HepG2 (cell line): Measurements from ENCODE around the gene PDSS2. TPM values are rescaled to one million over a fixed set of nuclear protein-coding genes. Genes with fewer than 3 reads are reported as not detected.

Experiments used
- AGO2 ChIP-seq: fragments of 200-400 bp; formaldehyde crosslinking; optimal IDR thresholded peaks from 2 replicates; pipeline ENCODE3; 2017; ENCODE audit warnings: mild to moderate bottlenecking, low read depth, low read length, moderate library complexity
- HOXA7 ChIP-seq: sonication (generic); formaldehyde crosslinking; IDR thresholded peaks from 2 replicates; pipeline ENCODE4 v1.8.1; 2022; ENCODE audit warnings: mild to moderate bottlenecking, missing genetic modification reagents, moderate library complexity
- HOXA9 ChIP-seq: sonication (generic); formaldehyde crosslinking; IDR thresholded peaks from 2 replicates; pipeline ENCODE4 v1.8.1; 2022; ENCODE audit warnings: missing genetic modification reagents, mild to moderate bottlenecking, moderate library complexity, borderline replicate concordance
- IRF2 ChIP-seq: IDR thresholded peaks from 2 replicates; pipeline ENCODE4 v1.6.1; 2018; ENCODE audit warnings: missing genetic modification reagents, missing compliant biosample characterization
- NBN ChIP-seq: fragments of 450-650 bp; conservative IDR thresholded peaks from 2 replicates; pipeline ENCODE4 v1.6.1; 2017
- NFYC ChIP-seq: IDR thresholded peaks from 2 replicates; pipeline ENCODE4 v1.6.1; 2016; ENCODE audit warnings: missing genetic modification reagents, missing compliant biosample characterization
- RBFOX2 ChIP-seq: fragments of 200-400 bp; formaldehyde crosslinking; IDR thresholded peaks from 2 replicates; pipeline ENCODE4 v1.6.1; 2017; ENCODE audit warnings: low read depth, mild to moderate bottlenecking, low read length
- TGIF2 ChIP-seq: IDR thresholded peaks from 2 replicates; pipeline ENCODE4 v1.6.1; 2016; ENCODE audit warnings: control low read depth, missing compliant biosample characterization
- ZNF180 ChIP-seq: sonication (generic); formaldehyde crosslinking; IDR thresholded peaks from 2 replicates; pipeline ENCODE4 v1.4.0; 2020; ENCODE audit warnings: low read depth, missing genetic modification reagents, borderline replicate concordance
- ZNF431 ChIP-seq: sonication (generic); formaldehyde crosslinking; IDR thresholded peaks from 2 replicates; pipeline ENCODE4 v1.9.0; 2022; ENCODE audit warnings: missing genetic modification reagents, low read depth, mild to moderate bottlenecking, borderline replicate concordance
- ZNF615 ChIP-seq: sonication (generic); formaldehyde crosslinking; IDR thresholded peaks from 2 replicates; pipeline ENCODE4 v1.5.0; 2020; ENCODE audit warnings: mild to moderate bottlenecking, missing genetic modification reagents, borderline replicate concordance
- ZNF780A ChIP-seq: sonication (generic); formaldehyde crosslinking; IDR thresholded peaks from 2 replicates; pipeline ENCODE4 v1.8.0; 2022; ENCODE audit warnings: mild to moderate bottlenecking, missing genetic modification reagents, moderate library complexity
- ZNF788 ChIP-seq: sonication (generic); formaldehyde crosslinking; IDR thresholded peaks from 2 replicates; pipeline ENCODE4 v1.5.0; 2020; ENCODE audit warnings: mild to moderate bottlenecking, missing genetic modification reagents, borderline replicate concordance
- polyA plus RNA-seq, 8 experiments: library from polyadenylated mRNA; depleted of rRNA in 3 of 8; stranded (reverse) in 7 of 8; unstranded in 1 of 8; fragments of >200 nt; fragmentation: Illumina TruSeq in 4 of 8; extraction: Trizol in 4 of 8; gene quantifications; 2 replicates each; pipeline versions ENCODE4 v1.2.1 to v1.2.3, GENCODE V29; 2011 to 2016; ENCODE audit warnings: low read depth in 4 of 8, missing spikeins in 1 of 8, mixed read lengths in 1 of 8; ENCODE audit not compliant: insufficient read depth in 1 of 8
- total RNA-seq, 5 experiments: library from RNA; depleted of rRNA; stranded (reverse); fragments of >200 nt; fragmentation: Illumina TruSeq; extraction: Trizol; gene quantifications; 2 replicates each; pipeline ENCODE4 v1.2.3, GENCODE V29; 2016; ENCODE audit warnings: low read depth in 1 of 5
- TF ChIP-seq, protein P1 (sequence below): sonication (generic); formaldehyde crosslinking; IDR thresholded peaks from 2 replicates; pipeline ENCODE4 v1.4.0; 2020; ENCODE audit warnings: low read depth, missing genetic modification reagents
- TF ChIP-seq, protein P2 (sequence below): sonication (generic); formaldehyde crosslinking; IDR thresholded peaks from 2 replicates; pipeline ENCODE4 v1.8.0; 2022; ENCODE audit warnings: mild to moderate bottlenecking, missing genetic modification reagents, borderline replicate concordance
- TF ChIP-seq, protein P3 (sequence below): IDR thresholded peaks from 2 replicates; pipeline ENCODE4 v1.6.1; 2016; ENCODE audit warnings: low read depth
- TF ChIP-seq, protein P4 (sequence below): sonication (generic); formaldehyde crosslinking; IDR thresholded peaks from 2 replicates; pipeline ENCODE4 v1.4.0; 2020; ENCODE audit warnings: missing genetic modification reagents
- TF ChIP-seq, protein P5 (sequence below): sonication (generic); formaldehyde crosslinking; IDR thresholded peaks from 2 replicates; pipeline ENCODE4 v1.5.0; 2020; ENCODE audit warnings: missing genetic modification reagents, mild to moderate bottlenecking, borderline replicate concordance

The PDSS2 gene
- total and polyA plus RNA-seq, 2 of the 13 experiments (the other 11 are each of a cell fraction or from before 2014, with no cell fraction given): 16.2 to 17.0 TPM

DNA sequence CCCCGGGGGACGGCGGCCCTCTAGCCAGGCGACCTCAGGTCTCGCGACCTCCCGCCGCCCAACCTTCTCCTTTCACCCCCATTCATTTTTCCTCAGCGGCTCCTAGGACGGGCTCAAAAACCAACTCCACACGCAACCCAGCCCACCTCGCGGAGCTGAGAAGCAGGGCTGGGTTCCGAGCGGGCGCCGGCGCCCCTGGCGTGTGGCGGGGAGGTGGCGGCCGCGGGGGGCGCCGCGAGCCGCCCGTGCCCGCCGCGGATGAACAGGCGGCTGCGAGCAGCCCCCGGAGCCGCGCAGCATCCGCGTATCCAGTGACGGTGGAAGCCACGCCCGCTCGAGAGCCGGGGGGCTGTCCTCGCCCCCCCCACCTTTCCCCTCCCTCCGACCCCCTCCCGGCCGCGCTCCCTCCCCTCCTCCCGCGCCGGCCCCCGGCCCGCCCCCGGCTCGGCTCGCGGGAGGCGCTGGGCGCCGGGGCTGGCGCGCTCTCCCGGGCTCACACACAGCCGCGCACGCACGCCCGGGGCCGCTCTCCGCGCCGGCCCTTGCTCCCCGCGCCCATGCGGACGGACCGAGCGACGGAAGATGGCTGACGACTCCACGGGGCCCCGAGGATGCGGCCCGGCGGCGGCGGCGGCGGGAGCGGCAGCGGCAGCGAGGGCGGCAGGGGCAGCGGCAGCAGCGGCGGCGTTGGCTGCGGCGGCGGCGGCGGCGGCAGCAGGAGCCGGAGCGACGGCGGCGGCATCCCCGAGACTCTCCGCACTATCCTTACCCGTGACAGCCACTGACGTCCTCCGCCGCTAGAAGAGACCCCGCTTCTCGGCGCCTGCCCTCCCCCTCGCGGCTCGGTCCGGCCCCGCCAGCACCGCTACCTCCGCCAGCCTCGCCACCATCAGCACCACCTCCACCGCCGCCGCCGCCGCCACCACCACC is 30.5 kb upstream of the PDSS2 start, which contains the start of gene SOBP (continued):
- TF ChIP-seq, protein P1, sequence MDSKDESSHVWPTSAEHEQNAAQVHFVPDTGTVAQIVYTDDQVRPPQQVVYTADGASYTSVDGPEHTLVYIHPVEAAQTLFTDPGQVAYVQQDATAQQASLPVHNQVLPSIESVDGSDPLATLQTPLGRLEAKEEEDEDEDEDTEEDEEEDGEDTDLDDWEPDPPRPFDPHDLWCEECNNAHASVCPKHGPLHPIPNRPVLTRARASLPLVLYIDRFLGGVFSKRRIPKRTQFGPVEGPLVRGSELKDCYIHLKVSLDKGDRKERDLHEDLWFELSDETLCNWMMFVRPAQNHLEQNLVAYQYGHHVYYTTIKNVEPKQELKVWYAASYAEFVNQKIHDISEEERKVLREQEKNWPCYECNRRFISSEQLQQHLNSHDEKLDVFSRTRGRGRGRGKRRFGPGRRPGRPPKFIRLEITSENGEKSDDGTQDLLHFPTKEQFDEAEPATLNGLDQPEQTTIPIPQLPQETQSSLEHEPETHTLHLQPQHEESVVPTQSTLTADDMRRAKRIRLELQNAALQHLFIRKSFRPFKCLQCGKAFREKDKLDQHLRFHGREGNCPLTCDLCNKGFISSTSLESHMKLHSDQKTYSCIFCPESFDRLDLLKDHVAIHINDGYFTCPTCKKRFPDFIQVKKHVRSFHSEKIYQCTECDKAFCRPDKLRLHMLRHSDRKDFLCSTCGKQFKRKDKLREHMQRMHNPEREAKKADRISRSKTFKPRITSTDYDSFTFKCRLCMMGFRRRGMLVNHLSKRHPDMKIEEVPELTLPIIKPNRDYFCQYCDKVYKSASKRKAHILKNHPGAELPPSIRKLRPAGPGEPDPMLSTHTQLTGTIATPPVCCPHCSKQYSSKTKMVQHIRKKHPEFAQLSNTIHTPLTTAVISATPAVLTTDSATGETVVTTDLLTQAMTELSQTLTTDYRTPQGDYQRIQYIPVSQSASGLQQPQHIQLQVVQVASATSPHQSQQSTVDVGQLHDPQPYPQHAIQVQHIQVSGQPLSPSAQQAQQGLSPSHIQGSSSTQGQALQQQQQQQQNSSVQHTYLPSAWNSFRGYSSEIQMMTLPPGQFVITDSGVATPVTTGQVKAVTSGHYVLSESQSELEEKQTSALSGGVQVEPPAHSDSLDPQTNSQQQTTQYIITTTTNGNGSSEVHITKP (CRISPR knock-in tag): no peak
- TF ChIP-seq ZNF615 (CRISPR knock-in tag): no peak
- no peak for TF ChIP-seq IRF2
- TF ChIP-seq HOXA7: no peak
- no peak for TF ChIP-seq HOXA9 (CRISPR knock-in tag)
- TF ChIP-seq NBN: no peak
- TF ChIP-seq, protein P2, sequence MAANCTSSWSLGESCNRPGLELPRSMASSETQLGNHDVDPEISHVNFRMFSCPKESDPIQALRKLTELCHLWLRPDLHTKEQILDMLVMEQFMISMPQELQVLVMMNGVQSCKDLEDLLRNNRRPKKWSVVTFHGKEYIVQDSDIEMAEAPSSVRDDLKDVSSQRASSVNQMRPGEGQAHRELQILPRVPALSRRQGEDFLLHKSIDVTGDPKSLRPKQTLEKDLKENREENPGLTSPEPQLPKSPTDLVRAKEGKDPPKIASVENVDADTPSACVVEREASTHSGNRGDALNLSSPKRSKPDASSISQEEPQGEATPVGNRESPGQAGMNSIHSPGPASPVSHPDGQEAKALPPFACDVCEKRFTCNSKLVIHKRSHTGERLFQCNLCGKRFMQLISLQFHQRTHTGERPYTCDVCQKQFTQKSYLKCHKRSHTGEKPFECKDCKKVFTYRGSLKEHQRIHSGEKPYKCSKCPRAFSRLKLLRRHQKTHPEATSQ (CRISPR knock-in tag): no peak
- peak; percentile 21 for TF ChIP-seq AGO2
- TF ChIP-seq ZNF431 (CRISPR knock-in tag): no peak
- TF ChIP-seq RBFOX2: peak; percentile 56; the same call in 1 of the 2 replicates
- no peak for TF ChIP-seq TGIF2 (CRISPR knock-in tag)
- TF ChIP-seq, protein P3, sequence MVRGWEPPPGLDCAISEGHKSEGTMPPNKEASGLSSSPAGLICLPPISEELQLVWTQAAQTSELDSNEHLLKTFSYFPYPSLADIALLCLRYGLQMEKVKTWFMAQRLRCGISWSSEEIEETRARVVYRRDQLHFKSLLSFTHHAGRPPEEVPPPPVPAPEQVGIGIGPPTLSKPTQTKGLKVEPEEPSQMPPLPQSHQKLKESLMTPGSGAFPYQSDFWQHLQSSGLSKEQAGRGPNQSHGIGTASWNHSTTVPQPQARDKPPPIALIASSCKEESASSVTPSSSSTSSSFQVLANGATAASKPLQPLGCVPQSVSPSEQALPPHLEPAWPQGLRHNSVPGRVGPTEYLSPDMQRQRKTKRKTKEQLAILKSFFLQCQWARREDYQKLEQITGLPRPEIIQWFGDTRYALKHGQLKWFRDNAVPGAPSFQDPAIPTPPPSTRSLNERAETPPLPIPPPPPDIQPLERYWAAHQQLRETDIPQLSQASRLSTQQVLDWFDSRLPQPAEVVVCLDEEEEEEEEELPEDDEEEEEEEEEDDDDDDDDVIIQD (CRISPR knock-in tag): no peak
- TF ChIP-seq, protein P4, sequence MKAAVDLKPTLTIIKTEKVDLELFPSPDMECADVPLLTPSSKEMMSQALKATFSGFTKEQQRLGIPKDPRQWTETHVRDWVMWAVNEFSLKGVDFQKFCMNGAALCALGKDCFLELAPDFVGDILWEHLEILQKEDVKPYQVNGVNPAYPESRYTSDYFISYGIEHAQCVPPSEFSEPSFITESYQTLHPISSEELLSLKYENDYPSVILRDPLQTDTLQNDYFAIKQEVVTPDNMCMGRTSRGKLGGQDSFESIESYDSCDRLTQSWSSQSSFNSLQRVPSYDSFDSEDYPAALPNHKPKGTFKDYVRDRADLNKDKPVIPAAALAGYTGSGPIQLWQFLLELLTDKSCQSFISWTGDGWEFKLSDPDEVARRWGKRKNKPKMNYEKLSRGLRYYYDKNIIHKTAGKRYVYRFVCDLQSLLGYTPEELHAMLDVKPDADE (CRISPR knock-in tag): no peak
- TF ChIP-seq ZNF780A (CRISPR knock-in tag): no peak
- no peak for TF ChIP-seq NFYC (CRISPR knock-in tag)
- TF ChIP-seq, protein P5, sequence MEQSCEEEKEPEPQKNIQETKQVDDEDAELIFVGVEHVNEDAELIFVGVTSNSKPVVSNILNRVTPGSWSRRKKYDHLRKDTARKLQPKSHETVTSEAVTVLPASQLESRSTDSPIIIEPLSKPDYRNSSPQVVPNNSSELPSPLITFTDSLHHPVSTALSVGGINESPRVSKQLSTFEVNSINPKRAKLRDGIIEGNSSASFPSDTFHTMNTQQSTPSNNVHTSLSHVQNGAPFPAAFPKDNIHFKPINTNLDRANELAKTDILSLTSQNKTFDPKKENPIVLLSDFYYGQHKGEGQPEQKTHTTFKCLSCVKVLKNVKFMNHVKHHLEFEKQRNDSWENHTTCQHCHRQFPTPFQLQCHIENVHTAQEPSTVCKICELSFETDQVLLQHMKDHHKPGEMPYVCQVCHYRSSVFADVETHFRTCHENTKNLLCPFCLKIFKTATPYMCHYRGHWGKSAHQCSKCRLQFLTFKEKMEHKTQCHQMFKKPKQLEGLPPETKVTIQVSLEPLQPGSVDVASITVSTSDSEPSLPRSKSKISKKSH (CRISPR knock-in tag): no peak
- TF ChIP-seq ZNF180 (CRISPR knock-in tag): no peak
- TF ChIP-seq ZNF788 (CRISPR knock-in tag): no peak
